PFSK-1 (cell line): Measurements from ENCODE around the gene ITGB1.

Experiments
- POLR2AphosphoS5 ChIP-seq: IDR thresholded peaks from 2 replicates; pipeline ENCODE4 v1.6.1; 2012; ENCODE audit warnings: low read depth, mild to moderate bottlenecking, control low read depth, low read length, moderate library complexity
- REST ChIP-seq, 2 experiments: IDR thresholded peaks; 2 replicates each; pipeline versions ENCODE4 v1.6.1 to v1.8.0; 2011 to 2012; ENCODE audit warnings: low read depth in 2 of 2, low read length in 2 of 2, control low read depth in 1 of 2, inconsistent platforms in 1 of 2, mild to moderate bottlenecking in 1 of 2, moderate library complexity in 1 of 2; ENCODE audit not compliant: insufficient read depth in 1 of 2

- TF ChIP-seq POLR2AphosphoS5 (no peak), REST (IDR thresholded peaks at IDR 0.05; ENCODE audit: insufficient read depth in 1 of 2, low read depth in 2 of 2, low read length in 2 of 2) (no peak)
These were observed 21.0 kb upstream of the ITGB1 start for GRCh38 chr10:32979041-32979440.
